T1000 (cell line): Measurements from ENCODE around the gene ABCB11.

Experiments
- DNase-seq: peaks from one replicate; lab custom pipeline; 2025; ENCODE audit warnings: mixed read lengths; lab: John Stamatoyannopoulos, UW

Gene ABCB11

DNA sequence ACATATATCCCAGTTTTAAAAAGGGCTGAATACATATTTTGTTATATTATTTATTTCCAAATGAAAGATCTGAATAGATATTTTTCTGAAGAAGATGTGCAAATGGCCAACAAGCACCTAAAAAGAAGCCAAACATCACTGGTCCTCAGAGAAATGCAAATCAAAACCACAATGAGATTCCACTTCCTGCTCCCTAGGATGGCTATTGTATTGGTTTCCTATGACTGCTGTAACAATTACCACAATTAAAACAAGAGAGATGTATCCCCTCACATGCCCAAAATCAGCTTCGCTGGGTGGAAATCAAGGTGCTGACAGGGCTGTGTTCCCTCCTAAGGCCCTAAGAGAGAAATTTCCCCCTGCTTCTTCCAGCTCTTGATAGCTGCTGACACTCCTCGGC, 23.2 kb downstream of the ABCB11 start:
- DNase-seq: no peak

DNA sequence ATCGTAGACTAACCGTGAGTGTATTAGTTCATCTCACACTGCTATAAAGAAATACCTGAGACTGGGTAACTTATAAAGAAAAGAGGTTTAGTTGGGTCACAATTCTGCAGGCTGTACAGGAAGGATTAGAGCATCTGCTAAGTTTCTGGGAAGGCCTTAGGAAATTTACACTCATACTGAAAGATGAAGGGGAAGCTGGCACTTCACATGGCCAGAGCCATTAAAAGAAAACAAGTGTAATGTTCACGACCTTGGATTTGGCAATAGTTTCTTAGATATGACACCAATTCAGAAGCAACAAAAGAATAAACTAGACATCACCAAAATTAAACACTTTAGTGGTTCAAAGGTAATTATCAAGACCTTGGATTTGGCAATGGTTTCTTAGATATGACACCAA, 23.8 kb downstream of the ABCB11 start:
- DNase-seq: no peak

DNA sequence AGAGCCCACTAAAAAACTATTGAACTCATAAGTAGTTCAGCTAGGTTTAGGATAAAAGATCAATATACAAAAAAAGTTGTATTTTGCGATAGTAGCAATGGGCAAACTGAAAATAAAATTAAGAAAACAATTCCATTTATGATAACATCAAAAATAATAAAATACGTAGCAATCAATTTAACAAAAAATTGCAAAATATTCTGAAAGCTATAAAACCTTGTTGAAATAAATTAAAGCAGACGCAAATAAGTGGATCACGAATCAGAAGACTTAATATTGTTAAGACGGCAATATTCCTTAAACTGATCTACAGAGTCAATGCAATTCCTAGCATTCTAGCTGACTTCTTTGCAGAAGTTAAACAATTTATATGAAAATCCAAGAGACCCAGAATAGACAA, 24.5 kb downstream of the ABCB11 start:
- DNase-seq: no peak

DNA sequence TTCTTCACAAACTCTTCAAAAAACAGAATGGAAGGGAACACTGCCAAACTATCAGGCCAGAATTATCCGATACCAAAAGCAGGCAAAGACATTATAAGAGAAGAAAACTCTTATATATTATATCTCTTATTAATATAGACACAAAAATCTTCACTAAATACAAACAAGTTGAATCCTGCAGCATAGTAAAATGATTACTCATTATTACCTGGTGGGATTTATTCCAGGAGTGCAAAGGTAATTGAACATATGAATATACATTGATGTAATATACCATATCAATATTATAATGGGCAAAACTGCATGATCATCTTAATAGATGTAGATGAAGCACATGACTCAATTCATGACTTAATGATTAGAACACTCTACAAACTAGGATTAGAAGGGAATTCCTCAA, 25.1 kb downstream of the ABCB11 start:
- DNase-seq: no peak

DNA sequence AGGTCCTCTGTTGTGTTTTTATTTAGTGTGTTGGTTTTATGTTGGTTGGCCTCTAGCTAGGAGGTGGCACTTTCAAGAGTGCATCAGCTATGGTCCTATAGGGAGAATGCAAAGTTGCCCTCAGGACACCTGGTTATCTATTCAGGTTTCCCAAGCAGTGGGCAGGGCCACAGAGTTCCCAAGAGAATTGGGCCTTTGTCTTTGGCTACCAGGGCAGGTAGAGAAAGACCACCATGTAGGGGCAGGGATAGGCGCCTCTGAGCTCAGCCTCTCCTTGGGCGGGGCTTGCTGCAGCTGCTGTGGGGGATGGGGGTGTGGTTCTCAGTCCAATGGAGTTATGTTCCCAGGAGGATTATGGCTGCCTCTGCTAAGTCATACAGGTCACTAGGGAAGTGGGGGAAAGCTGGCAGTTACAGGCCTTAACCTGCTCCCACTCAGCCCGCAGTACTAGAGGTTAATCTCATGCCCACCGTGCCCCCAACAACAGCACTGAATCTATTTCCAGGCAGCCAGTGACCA, 26.0 kb downstream of the ABCB11 start:
- no peak for DNase-seq

DNA sequence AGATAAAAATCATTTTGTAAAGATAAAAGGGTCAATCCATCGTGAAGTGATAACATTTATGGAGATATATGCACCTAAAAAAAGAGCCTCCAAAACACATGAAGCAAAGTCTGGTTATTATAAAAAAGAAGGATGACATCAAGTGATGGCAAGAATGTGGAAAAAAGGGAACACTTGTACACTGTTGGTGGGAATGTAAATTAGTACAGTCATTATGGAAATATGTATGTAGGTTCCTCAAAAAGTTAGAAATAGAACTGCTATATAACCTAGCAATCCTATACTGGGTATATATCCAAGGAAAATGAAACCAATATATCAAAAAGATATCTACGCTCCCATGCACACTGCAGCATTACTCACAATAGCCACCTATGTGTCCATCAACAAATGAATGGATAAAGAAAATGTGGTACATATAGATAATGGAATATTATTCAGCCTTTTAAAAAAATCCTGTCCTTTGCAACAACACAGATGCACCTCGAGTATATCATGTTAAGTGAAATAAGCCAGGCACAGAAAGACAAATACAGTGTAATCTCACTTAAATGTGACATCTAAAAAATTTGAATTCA, 28.9 kb downstream of the ABCB11 start:
- no peak for DNase-seq

DNA sequence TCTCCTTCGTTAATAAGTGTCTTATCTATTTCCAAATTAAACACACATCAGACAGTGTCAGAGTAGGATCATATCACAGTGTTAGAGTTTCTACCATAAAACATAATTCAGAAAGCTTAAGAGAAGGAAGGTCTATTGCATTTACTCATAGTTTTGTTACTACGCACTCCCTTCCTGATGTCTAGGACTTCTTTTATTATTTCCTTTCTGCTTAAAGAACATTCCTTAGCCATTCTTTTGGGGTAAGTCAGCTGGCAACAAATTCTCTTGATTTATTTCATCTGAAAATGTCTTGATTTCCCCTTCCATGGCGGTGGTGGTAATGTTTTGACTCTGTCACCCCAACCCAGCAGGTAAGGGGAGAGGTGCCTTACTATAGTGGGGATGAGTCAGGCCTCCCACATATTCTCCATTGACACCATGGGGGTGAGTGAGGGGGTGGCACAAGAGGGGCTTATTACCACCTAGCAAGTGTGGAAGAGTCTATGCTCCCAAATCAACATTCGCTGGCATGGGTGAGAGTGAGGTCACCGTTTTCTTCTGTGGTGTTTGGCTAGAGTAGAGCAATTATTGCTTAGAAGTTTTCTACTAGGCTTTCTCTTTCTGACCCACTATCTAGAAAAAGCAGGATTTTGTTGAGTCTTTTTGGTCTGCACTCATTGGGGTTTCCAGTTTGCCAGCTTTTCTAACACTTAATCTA, 29.9 kb downstream of the ABCB11 start:
- DNase-seq: no peak

DNA sequence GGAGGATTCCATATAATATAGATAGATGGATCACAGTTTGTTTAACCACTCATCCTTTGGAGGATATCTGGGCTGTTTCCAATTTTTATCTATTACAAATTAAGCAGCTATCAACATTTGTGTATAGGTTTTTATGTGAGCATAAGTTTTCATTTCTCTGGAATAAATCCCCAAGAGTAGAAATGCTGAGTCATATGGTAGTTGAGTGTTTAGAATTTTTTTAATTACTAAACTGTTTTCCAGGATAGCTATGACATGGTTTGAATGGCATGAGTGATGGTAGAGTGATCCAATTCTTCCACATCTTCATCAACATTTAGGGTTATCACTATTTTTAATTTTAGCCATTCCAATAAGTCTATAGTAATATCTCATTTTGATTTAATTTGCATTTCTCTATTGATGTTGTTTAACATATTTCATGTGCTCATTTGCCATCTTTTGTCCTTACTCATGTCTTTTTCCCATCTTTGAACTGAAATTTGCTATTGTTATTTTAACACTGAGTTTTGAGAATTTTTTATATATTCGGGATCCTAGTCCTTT, 31.4 kb downstream of the ABCB11 start:
- DNase-seq: no peak

DNA sequence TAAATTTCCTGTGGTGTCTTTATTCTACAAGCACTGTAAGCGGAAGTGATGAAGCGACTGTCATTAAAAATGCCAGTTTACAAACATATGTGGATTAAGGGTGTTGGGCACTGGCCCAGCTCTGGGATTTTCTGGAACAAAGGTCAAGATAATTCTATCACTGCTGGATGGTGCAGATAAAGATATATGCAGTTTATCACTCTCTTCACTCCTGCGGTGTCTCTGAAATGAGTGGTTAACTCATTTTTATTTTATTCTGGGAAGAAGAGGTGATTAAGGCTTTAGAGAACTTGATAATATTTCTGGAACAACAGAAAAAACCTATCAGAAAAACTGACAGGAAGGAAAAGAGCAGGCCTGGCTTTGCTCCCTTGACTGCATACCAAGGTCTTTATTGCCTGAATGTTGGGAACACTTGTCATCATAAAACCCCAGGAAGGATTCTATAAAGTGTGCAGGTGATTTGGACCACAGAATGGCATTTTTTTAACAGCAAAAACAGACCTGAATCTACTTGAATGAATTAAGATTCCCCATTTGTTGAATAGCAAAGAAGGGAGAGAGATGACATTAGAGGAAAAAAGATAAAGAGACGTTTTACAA, 32.4 kb downstream of the ABCB11 start:
- no peak for DNase-seq

DNA sequence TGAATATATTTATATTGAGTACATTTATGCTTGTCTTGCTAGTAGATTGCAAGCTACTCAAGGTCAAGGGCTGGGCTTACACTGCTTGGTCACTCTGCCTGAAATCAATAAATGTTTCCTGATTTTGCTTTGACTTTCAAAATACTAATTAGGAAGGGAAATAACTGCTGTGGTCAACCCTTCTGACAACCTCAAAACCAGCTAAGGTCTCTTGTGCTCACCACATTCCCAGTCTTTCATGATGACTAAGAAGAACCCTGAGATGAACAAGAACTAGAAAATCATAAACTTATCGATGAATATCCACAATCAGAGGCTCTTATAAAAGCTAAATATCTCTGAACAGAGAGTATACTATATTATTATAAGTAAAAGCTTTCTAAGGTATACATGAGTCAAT, 33.3 kb downstream of the ABCB11 start:
- no peak for DNase-seq

DNA sequence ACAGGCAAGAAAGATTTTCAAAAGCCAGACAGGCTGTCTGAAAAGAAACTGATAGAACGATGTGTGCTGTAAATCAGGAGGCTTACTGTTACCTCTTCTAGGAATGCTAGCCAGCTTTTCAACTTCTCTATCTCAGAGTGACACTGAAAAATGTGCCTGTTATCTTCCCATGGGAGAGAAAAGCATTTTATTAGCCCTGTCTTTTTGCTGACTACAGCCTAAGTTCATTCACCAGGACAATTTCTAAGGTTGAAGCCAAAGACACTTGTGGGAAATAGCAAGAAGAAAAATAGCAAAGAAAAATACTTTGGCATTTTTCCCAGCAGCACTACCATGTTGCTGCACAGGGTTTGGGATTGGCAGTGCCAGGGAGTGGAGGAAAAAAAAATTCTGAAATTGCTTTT, 34.0 kb downstream of the ABCB11 start:
- DNase-seq: no peak

DNA sequence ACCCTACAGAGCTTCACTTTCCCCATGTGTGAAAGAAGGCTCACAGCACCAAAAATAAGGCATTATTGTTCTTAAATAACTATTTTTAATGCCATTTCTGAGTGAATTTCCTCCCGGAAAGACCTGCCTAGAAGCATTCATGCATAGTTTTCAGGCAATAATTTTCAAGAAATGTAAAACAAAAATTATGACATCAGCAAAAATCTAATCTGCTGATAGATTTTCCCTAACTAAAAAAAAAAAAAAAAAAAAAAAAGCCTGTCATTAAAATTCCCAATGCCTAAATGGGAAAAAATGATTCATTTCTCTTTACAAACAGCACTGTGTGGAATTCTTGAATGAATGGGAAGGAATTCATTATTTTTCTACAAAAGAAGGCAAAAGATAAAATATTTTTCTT, 35.4 kb downstream of the ABCB11 start:
- no peak for DNase-seq

DNA sequence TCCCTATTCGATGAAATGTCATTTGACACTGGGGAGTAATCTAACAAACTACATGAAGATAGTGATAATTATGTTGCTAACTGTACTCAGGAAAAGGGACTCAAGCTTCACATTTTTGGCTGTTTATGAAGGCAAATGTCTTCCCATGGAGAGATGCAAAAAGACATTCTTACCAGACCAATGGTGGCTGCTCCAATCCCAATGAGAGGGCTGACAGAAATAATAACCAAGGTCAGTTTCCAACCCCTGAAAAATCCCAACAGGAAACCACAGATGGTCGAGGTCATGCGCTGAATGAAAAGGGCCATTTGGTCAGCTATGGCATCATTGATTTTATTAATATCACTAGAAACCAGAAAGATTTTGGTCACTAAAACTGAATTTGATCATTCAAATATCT, 37.6 kb downstream of the ABCB11 start:
- no peak for DNase-seq

DNA sequence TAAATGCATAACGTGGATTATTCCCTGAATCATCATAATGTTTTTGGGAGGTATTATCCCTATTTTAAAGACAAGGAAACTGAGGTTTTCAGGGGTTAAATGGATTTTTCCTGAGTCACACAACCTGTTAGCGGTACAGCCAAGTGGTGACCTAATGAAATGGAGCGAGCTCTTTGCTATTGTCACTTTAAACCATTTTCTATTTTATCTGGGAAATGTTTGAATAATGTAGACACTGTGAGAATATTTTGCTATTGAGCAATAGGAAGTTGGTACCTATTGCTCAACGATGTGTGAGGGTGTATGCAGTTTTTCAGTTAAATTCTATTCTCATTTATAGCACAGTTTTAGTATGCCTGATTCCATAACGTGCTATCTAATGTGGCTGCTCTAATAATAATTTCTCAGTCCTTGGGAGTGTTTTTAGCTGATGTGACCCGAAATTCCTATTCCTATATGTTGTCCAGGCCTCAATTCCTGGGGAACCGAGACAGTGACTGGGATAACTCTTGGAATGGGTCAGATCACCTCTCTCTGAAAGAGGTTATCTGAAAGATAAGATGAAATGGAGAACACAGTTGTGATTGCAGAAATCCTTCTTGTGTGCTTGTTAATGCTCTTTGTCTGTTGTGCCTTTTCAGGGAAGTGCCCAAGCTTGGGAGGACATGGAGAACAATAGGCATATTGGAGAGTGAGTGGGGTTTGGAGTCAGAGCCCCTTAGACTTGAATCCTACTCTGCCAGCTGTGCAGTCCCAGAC, 38.4 kb downstream of the ABCB11 start:
- no peak for DNase-seq

DNA sequence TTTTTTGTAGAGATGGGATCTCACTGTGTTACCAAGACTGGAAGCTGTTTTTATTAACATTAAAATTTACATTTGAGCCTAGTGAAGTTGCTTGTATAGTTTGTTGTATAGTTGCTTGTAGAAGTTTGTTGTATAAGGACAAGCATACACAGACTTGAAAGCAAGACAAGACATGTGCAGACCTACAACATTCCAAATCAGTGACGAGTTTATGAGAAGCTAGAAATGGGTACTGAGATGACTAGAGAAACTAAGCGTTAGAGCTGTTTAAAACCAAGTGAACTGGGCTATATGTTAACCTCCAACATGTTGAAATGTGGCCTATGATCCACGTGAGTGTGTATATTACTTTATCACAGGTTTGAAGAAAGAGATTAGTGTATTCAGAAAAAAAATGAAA, 39.1 kb downstream of the ABCB11 start:
- DNase-seq: no peak

DNA sequence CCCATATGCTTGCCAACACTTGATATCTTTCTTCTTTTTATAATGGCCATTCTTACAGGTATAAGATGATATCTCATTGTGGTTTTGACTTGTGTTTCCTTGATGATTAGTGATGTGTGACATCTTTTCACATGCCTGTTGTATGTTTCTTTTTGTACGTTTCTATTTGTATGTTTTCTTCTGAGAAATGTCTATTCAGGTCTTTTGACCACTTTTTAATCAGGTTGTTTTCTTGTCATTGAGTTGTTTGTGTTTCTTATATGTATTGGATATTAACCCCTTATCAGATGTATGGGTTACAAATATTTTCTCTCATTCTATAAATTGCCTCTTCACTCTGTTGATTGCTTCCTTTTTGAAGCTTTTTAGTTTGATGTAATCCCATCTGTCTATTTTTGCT, 42.4 kb downstream of the ABCB11 start:
- DNase-seq: no peak

DNA sequence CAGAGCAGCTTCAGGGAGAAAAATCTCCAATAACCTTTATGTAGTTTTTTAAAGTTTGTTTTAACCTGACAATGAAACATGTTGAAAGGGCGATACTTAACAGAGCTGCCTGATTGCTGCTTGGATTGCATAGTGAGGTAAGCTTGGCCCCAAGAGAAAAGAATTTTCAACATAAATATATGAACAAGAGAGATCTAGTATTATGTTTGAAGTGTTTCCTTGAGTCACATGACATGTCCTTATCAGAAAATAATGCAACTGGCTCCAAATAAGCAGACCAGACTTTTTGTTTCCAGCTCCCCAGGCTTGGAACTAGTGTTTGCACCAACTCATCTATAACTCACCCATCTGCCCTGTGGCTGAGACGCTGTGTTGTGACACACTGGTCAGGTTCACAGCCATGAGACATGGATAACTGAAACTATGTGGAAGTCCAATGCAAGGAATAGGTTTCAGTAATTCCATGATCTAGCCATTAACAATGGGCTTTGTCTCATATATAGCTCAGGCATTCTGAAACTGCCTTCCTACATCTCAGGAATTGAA, 44.7 kb downstream of the ABCB11 start:
- no peak for DNase-seq

DNA sequence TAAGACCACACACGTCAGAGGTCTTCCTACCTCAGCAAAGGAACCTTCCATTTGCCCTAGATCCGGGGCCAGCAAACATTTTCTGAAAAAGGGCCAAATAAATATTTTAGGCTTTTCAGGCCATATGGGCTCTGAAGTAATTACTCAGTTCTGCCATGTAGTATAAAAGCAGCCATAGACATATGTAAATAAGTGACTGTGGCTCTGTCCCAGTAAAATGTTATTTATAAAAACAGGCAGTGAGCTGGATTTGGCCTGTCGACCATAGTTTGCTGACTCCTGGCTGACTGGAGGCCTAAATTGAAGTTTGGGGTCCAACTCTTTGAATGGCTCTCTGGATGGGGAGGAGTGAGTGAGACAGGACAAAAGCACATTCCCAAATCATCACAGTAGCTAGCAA, 49.5 kb downstream of the ABCB11 start:
- no peak for DNase-seq

DNA sequence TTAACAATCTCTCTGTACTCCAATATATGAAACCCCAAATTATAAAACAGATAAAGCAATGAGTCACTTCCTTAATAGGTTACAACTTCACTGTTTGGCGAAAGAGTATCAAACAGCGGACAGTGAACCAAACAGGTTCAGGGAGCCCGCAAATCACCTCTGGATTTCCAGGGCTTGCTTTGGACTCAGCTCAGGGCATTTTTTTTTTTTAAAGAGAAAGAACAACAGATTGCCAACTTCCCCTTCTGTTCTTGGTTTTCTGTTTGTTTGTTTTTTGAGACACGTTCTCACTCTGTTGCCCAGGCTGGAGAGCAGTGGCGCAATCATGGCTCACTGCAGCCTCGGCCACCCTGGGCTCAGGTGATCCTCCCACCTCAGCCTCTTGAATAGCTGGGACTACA, 52.7 kb downstream of the ABCB11 start:
- no peak for DNase-seq

DNA sequence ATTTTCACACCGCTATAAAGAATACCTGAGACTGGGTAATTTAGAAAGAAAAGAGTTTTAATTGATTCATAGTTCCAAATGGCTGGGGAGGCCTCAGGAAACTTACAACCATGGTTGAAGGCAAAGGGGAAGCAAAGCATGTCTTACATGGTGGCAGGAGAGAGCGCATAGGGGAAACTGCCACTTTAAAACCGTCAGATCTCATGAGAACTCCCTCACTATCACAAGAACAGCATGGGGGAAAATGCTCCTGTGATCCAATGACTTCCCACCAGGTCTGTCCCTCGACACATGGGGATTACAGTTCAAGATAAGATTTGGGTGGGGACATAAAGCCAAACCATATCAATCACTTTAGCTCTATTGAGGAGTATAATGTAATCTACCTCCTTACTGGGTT, 53.5 kb downstream of the ABCB11 start:
- no peak for DNase-seq

DNA sequence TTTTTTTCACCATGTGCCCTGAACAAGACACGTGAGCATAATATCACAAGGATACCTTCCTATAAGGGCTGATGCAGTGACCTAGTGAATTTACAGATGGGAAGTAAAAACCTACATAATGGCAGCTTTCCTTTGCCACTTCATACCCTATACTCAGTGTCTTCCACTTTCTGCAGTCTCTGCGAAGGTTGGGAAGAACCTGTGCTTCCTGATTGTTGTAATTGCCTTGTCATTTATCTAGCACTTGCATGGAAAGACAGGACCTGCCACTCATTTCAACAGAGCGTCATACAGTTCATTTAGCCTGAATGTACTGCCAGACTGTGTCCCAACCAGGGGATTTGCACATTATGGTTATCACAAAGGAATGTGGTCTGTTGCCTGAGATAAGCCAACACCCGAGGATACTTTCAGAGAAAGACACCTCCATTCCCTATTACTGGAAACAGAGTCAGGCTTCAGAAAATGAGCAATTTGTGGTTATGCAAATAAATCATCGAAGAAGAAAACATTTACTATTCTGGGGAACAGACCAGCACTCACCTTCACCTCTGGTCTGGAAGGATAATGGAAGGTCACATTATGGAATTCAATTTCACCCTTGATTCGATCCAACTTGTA, 55.0 kb downstream of the ABCB11 start:
- no peak for DNase-seq

DNA sequence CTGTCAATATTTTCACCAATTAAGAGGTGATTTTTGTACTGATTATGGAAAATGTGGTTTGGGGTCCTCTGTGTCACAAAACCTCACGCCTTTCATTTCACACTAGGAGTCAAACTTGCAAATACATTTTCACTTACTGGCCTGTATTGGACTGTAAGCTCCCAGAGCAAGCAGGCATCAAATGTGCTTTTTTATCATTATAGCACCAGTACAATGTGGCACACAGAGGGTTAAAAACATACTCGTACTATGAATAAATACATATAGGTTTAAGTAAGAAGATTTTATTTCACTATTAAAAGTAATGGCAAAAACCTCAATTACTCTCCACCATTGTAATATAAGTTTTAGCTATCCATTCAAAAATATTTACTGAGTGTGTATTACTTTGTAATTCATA, 56.7 kb downstream of the ABCB11 start:
- no peak for DNase-seq
